ENCODE data around the gene LRMDA.

The LRMDA gene

DNA sequence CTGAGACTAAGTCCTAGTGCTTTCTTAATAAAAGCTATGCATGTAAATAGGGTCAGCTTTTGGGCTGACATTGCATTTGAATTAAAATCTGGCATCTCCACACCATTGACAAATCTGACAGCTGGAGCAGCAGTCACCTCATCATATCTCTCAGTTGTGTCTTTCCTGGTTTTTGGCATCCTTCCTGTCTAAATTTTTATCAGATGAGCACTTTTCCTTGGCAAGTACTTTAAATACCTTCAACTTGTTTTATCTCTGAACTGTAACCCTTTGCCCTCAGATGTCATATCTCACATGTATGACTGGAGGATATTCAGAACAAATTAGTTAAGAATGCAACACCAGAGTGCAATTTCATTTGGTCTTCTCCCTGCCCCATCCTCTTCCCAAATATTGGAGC is 1066.2 kb downstream of the LRMDA start:
- Histone ChIP-seq H4K20me1 (ENCODE audit: insufficient read depth, low read length, poor library complexity, severe bottlenecking) (no peaks in the 10 kb centered on the region), H3K9me2 (replicated peaks; ENCODE audit: low read depth, low read length) (no peaks in the 10 kb centered on the region), H3K4me2 (ENCODE audit: low read depth, low read length, poor library complexity, severe bottlenecking) (no peak overlapping the region), H3K9me3 (ENCODE audit: insufficient read depth, low read depth, low read length) (peaks cover 2% of the 10 kb centered on the region; the same call in 1 of the 2 replicates), H3K79me2 (ENCODE audit: insufficient read depth, low read length) (no peaks in the 10 kb centered on the region), H2AFZ (ENCODE audit: low read length) (no peak overlapping the region), H3K36me3 (ENCODE audit: insufficient read depth, low read length) (no peaks in the 10 kb centered on the region; the same call in 1 of the 2 replicates), H3K9ac (ENCODE audit: low read depth, low read length, poor library complexity, severe bottlenecking) (no peak overlapping the region), H3K4me3 (ENCODE audit: low read length, poor library complexity, severe bottlenecking) (no peak overlapping the region), H3K27me3 (ENCODE audit: insufficient read depth, low read length, poor library complexity, severe bottlenecking) (no peaks in the 10 kb centered on the region), H3F3A (ENCODE audit: low read depth) (no peaks in the 10 kb centered on the region), H3K4me1 (ENCODE audit: insufficient read depth, low read length, poor library complexity, severe bottlenecking) (no peaks in the 10 kb centered on the region)
- no peak for TF ChIP-seq EZH2phosphoT487 (IDR thresholded peaks at IDR 0.05; ENCODE audit: borderline replicate concordance)
- TF ChIP-seq, protein P1, sequence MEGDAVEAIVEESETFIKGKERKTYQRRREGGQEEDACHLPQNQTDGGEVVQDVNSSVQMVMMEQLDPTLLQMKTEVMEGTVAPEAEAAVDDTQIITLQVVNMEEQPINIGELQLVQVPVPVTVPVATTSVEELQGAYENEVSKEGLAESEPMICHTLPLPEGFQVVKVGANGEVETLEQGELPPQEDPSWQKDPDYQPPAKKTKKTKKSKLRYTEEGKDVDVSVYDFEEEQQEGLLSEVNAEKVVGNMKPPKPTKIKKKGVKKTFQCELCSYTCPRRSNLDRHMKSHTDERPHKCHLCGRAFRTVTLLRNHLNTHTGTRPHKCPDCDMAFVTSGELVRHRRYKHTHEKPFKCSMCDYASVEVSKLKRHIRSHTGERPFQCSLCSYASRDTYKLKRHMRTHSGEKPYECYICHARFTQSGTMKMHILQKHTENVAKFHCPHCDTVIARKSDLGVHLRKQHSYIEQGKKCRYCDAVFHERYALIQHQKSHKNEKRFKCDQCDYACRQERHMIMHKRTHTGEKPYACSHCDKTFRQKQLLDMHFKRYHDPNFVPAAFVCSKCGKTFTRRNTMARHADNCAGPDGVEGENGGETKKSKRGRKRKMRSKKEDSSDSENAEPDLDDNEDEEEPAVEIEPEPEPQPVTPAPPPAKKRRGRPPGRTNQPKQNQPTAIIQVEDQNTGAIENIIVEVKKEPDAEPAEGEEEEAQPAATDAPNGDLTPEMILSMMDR (conservative IDR thresholded peaks at IDR 0.05; ENCODE audit: low read length) = no peak

DNA sequence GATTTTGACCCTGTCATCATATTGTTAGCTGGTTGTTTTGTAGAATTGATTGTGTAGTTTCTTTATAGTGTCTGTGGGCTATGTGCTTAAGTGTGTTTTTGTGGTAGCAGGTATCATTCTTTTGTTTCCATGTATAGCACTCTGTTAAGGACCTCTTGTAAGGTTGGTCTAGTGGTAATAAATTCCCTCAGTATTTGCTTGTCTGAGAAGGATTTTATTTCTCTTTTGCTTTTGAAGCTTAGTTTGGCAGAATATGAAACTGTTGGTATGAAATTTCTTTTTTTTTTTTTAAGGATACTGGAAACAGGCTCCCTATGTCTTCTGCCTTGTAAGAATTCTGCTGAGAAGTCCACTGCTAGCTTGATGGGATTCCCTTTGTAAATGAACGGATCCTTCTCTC is 1073.4 kb downstream of the LRMDA start:
- no peaks in the 10 kb centered on the region for H3K36me3 ChIP-seq (ENCODE audit: insufficient read depth, low read length)
- H3K9ac ChIP-seq (ENCODE audit: low read depth, low read length, poor library complexity, severe bottlenecking) = no peak overlapping the region
- TF ChIP-seq, protein P1 (conservative IDR thresholded peaks at IDR 0.05; ENCODE audit: low read length) = no peak
- no peak for TF ChIP-seq EZH2phosphoT487 (IDR thresholded peaks at IDR 0.05; ENCODE audit: borderline replicate concordance)
- H3K9me2 ChIP-seq (replicated peaks; ENCODE audit: low read depth, low read length) = no peaks in the 10 kb centered on the region
- H3K4me2 ChIP-seq (ENCODE audit: low read depth, low read length, poor library complexity, severe bottlenecking) = no peak overlapping the region
- no peaks in the 10 kb centered on the region for H3K4me1 ChIP-seq (ENCODE audit: insufficient read depth, low read length, poor library complexity, severe bottlenecking)
- no peak overlapping the region for H2AFZ ChIP-seq (ENCODE audit: low read length)
- H3K27me3 ChIP-seq (ENCODE audit: insufficient read depth, low read length, poor library complexity, severe bottlenecking) = no peaks in the 10 kb centered on the region
- peaks cover 10% of the 10 kb centered on the region for H3K9me3 ChIP-seq (ENCODE audit: insufficient read depth, low read depth, low read length)
- no peaks in the 10 kb centered on the region for H3K79me2 ChIP-seq (ENCODE audit: insufficient read depth, low read length)
- H3F3A ChIP-seq (ENCODE audit: low read depth) = no peaks in the 10 kb centered on the region
- H4K20me1 ChIP-seq (ENCODE audit: insufficient read depth, low read length, poor library complexity, severe bottlenecking) = no peaks in the 10 kb centered on the region
- H3K4me3 ChIP-seq (ENCODE audit: low read length, poor library complexity, severe bottlenecking) = no peak overlapping the region

DNA sequence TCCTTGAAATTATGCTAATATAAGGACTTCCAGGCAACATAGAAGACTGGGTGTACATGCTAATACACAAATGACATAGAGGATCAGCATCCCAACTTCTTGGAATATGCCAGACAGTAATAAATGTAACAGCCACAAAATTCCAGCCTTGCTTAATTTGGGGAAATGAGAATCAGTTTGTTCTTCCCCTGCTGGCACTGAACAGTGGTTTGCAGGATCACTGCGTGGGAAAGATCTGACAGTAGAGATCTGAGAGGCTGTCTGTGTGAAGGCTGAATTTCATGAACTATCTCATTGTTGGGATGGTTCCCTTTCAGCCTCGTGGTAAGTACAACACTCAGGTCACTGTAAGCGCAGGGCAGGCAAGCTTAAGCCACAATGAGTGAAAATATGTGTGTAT is 1078.0 kb downstream of the LRMDA start:
- Histone ChIP-seq H3K9me3 (ENCODE audit: insufficient read depth, low read depth, low read length) (peaks cover 4% of the 10 kb centered on the region; the same call in 1 of the 2 replicates), H3K4me3 (ENCODE audit: low read length, poor library complexity, severe bottlenecking) (no peak overlapping the region), H3F3A (ENCODE audit: low read depth) (no peaks in the 10 kb centered on the region), H4K20me1 (ENCODE audit: insufficient read depth, low read length, poor library complexity, severe bottlenecking) (no peaks in the 10 kb centered on the region), H2AFZ (ENCODE audit: low read length) (no peak overlapping the region), H3K79me2 (ENCODE audit: insufficient read depth, low read length) (no peaks in the 10 kb centered on the region), H3K27me3 (ENCODE audit: insufficient read depth, low read length, poor library complexity, severe bottlenecking) (no peaks in the 10 kb centered on the region), H3K9me2 (replicated peaks; ENCODE audit: low read depth, low read length) (no peaks in the 10 kb centered on the region), H3K4me2 (ENCODE audit: low read depth, low read length, poor library complexity, severe bottlenecking) (no peak overlapping the region), H3K4me1 (ENCODE audit: insufficient read depth, low read length, poor library complexity, severe bottlenecking) (no peaks in the 10 kb centered on the region), H3K9ac (ENCODE audit: low read depth, low read length, poor library complexity, severe bottlenecking) (no peak overlapping the region), H3K36me3 (ENCODE audit: insufficient read depth, low read length) (no peaks in the 10 kb centered on the region)
- TF ChIP-seq EZH2phosphoT487 (IDR thresholded peaks at IDR 0.05; ENCODE audit: borderline replicate concordance) = no peak
- TF ChIP-seq, protein P1 (conservative IDR thresholded peaks at IDR 0.05; ENCODE audit: low read length) = no peak

Measured in Loucy (cell line).